Stimulated activated CD8-positive, alpha-beta memory T cell treated with anti-CD3 and anti-CD28 coated beads, Interleukin-7, amount 100 ng/mL, for 48 hours (primary cell): ENCODE results near the gene BAHCC1.
"Not testable (repeated sequence)": the region's sequence is repeated elsewhere in the genome, so short reads cannot be mapped to it uniquely, and the experiment has no call there.

ENCODE experiments used
- DNase-seq, 2 donors: peaks; one replicate each; pipeline ENCODE4 v3.0.0-alpha.2; 2020; ENCODE audit warnings: low read depth in 1 of 2; ENCODE audit errors: extremely low read depth in 1 of 2

Gene BAHCC1

GRCh38 chr17:81424151-81425017 lies 29.1 kb downstream of the BAHCC1 start:
- no peak for DNase-seq

GRCh38 chr17:81425041-81425440 lies 29.8 kb downstream of the BAHCC1 start:
- not testable (repeated sequence) for DNase-seq

- DNase-seq: not testable (repeated sequence)
Observed at GRCh38 chr17:81425716-81426392, 30.6 kb downstream of the BAHCC1 start.

- no peak for DNase-seq
Observed at GRCh38 chr17:81426393-81427172, 31.3 kb downstream of the BAHCC1 start.

- no peak for DNase-seq
Observed at GRCh38 chr17:81427173-81428120, 32.2 kb downstream of the BAHCC1 start.

- no peak for DNase-seq
Observed at GRCh38 chr17:81428121-81428515, 32.9 kb downstream of the BAHCC1 start.

GRCh38 chr17:81428516-81428915 lies 33.3 kb downstream of the BAHCC1 start:
- no peak for DNase-seq

GRCh38 chr17:81428948-81429774 lies 33.9 kb downstream of the BAHCC1 start:
- DNase-seq: no peak

GRCh38 chr17:81429821-81430551 lies 34.7 kb downstream of the BAHCC1 start:
- DNase-seq: no peak

GRCh38 chr17:81431545-81432482 lies 36.6 kb downstream of the BAHCC1 start:
- no peak for DNase-seq

GRCh38 chr17:81432941-81433340 lies 37.7 kb downstream of the BAHCC1 start:
- no peak for DNase-seq

- DNase-seq: no peak
Observed at GRCh38 chr17:81433656-81434055, 38.4 kb downstream of the BAHCC1 start.

GRCh38 chr17:81434072-81434471 lies 38.8 kb downstream of the BAHCC1 start:
- no peak for DNase-seq

- DNase-seq: no peak
Observed at GRCh38 chr17:81434681-81435417, 39.6 kb downstream of the BAHCC1 start.

GRCh38 chr17:81435652-81436293 lies 40.5 kb downstream of the BAHCC1 start:
- no peak for DNase-seq

GRCh38 chr17:81436294-81436849 lies 41.1 kb downstream of the BAHCC1 start:
- no peak for DNase-seq
